HG02678 (cell line): ENCODE data around the gene ABCB1.
"Not testable (repeated sequence)": the region's sequence is repeated elsewhere in the genome, so short reads cannot be mapped to it uniquely, and the experiment has no call there.

ENCODE experiments used
- ATAC-seq: cut with Tn5 transposase; IDR thresholded peaks from one replicate; pipeline ENCODE4 v1.9.1; 2021; ENCODE audit warnings: mild to moderate bottlenecking, moderate library complexity; ENCODE audit not compliant: unreplicated experiment

The ABCB1 gene

GRCh38 chr7:87474533-87475358 is 125.9 kb downstream of the ABCB1 start:
- peak; percentile 66 for ATAC-seq

GRCh38 chr7:87473986-87474385 is 126.7 kb downstream of the ABCB1 start:
- ATAC-seq: peak; percentile 2

GRCh38 chr7:87473192-87473591 is 127.5 kb downstream of the ABCB1 start:
- ATAC-seq: no peak

GRCh38 chr7:87471473-87471872 is 129.2 kb downstream of the ABCB1 start:
- ATAC-seq: no peak

GRCh38 chr7:87469204-87469603 is 131.5 kb downstream of the ABCB1 start:
- not testable (repeated sequence) for ATAC-seq

- ATAC-seq: not testable (repeated sequence)
These were observed 135.2 kb downstream of the ABCB1 start for GRCh38 chr7:87465534-87465880.

- ATAC-seq: not testable (repeated sequence)
These were observed 135.7 kb downstream of the ABCB1 start for GRCh38 chr7:87464830-87465533.

GRCh38 chr7:87463982-87464381 is 136.7 kb downstream of the ABCB1 start:
- ATAC-seq: no peak

- not testable (repeated sequence) for ATAC-seq
These were observed 140.2 kb downstream of the ABCB1 start for GRCh38 chr7:87460444-87460843.

GRCh38 chr7:87459941-87460340 is 140.7 kb downstream of the ABCB1 start:
- no peak for ATAC-seq

- ATAC-seq: no peak
These were observed 142.5 kb downstream of the ABCB1 start for GRCh38 chr7:87458148-87458547.

- ATAC-seq: no peak
These were observed 144.4 kb downstream of the ABCB1 start for GRCh38 chr7:87456247-87456646.
